ENCODE results near the gene GTPBP6.

GRCh38 chrX:319579-320125 lies 1.1 kb upstream of the GTPBP6 start:
- TF ChIP-seq CTCF (IDR thresholded peaks at IDR 0.05; ENCODE audit: low read depth, low read length, poor library complexity, severe bottlenecking) (no peak), EZH2phosphoT487 (IDR thresholded peaks at IDR 0.05; ENCODE audit: borderline replicate concordance, low read length) (no peak)

Data from DOHH2 (cell line).